Stimulated activated naive CD4-positive, alpha-beta T cell (primary cell): ENCODE measurements around the gene EDA.
"Not testable (repeated sequence)": the region's sequence is repeated elsewhere in the genome, so short reads cannot be mapped to it uniquely, and the experiment has no call there.

Source experiments
- DNase-seq, 6 experiments: peaks; one replicate each; lab custom pipeline; 2025; lab: John Stamatoyannopoulos, UW

EDA gene

GRCh38 chrX:69959712-69960111, 343.8 kb downstream of the EDA start:
- DNase-seq = no peak

GRCh38 chrX:69961365-69962072, 345.6 kb downstream of the EDA start:
- no peak for DNase-seq

DNA sequence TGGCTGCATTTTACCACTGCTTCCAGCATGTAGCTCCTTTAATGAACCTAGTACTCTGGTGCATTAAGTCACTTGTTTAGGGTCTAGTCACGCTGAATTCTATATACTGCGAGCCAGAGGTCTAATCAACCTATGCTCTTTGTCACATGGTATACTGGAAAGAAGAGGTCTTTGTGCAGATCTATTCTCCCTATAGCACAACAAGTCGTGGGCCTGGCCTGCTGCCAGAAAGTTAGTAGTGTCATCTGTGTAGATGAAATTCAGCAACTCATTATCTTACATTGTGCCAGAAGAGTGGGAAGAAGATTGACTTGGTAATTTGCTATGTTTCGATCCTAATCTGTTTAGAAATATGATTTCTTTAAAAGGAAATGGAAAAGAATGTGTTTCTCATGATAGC, 353.0 kb downstream of the EDA start:
- DNase-seq = no peak

DNA sequence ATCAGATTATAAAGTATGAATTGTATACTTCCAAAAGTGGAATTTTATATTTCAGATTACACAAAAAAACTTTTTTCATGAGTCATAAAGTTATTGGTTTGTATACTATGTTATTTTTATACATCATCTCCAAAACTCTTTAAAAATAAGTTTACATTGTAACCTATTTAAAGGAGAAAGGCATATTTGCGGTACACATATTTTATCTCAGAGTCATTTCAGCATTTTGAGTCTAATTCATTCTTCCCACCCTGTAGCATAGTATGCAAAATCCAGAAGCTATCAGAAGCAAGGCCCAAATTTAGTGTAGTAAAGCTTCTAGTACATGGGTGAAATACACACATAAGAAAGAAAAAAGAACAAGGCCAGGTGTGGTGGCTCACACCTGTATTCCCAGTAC, 353.5 kb downstream of the EDA start:
- DNase-seq = no peak

DNA sequence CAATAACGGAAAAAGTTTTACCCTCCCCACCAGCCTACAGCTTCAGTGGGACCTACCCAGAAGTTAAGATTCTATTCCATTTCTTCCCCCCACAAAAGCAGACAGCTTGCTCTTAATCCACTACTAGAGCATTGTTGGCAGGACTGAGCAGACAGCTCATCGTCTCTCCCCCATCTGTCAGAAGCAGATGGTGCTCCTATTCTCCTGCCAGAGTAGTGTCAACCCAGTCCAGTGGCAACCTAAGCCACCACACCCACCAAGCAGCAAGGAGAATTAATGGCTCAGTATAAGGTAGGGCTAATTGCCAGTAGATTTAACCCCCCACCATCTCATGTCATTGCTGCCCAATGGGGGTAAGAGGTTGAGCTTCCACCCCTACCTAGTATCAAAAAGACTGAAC, 371.8 kb downstream of the EDA start:
- no peak for DNase-seq

- no peak for DNase-seq
These were observed 373.1 kb downstream of the EDA start for GRCh38 chrX:69988955-69989394.

DNA sequence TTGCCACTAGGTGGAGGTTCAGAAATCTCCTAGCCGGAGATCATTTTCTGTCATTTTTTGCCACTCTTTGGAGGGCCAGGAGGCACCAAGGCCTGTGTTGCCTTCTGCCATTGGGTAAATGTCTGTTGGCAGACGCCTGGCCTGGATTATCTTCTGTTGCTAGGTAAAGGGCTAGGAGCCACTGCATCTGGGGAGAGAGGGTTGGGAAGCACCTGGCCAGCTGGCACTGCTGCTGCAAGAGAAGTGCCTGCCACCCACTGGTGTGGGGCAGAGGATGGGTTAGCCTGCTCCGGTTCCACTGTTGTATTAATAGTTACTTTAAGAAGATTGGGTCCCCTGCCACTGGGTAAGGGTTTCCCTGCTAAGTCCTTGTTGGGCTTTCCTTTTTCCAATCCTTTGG, 375.8 kb downstream of the EDA start:
- DNase-seq = no peak

GRCh38 chrX:69993494-69993893, 377.6 kb downstream of the EDA start:
- no peak for DNase-seq

- DNase-seq = no peak
These were observed 379.6 kb downstream of the EDA start for GRCh38 chrX:69995362-69996112.

- no peak for DNase-seq
These were observed 380.2 kb downstream of the EDA start for GRCh38 chrX:69996113-69996468.

DNA sequence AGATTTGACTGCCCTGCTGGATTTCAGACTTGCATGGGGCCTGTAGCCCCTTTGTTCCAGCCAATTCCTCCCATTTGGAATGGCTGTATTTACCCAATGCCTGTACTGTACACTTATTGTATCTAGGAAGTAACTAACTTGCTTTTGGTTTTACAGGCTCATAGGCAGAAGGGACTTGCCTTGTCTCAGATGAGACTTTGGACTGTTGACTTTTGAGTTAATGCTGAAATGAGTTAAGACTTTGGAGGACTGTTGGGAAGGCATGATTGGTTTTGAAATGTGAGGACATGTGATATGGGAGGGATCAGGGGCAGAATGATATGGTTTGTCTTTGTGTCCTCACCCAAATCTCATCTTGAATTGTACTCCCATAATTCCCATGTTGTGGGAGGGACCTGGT, 382.4 kb downstream of the EDA start:
- not testable (repeated sequence) for DNase-seq

DNA sequence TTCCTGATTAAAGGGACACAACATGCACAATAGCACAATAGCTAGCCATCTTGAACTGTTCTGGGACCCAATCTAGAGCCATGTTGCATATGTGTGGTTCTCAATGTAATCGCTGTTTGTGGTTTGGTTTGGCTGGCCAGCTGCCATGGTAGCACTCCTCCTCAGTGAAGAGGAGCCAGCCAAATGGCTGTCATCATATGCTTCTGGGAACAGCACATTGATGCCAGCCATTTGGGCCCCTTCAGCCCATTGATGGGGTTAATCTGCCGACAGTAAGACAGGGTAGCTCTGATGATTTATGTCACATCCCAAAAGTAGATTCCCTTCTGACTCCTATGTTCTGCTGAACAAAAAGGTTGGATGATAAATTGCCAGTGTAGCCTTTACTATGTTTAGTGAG, 385.4 kb downstream of the EDA start:
- DNase-seq = no peak

DNA sequence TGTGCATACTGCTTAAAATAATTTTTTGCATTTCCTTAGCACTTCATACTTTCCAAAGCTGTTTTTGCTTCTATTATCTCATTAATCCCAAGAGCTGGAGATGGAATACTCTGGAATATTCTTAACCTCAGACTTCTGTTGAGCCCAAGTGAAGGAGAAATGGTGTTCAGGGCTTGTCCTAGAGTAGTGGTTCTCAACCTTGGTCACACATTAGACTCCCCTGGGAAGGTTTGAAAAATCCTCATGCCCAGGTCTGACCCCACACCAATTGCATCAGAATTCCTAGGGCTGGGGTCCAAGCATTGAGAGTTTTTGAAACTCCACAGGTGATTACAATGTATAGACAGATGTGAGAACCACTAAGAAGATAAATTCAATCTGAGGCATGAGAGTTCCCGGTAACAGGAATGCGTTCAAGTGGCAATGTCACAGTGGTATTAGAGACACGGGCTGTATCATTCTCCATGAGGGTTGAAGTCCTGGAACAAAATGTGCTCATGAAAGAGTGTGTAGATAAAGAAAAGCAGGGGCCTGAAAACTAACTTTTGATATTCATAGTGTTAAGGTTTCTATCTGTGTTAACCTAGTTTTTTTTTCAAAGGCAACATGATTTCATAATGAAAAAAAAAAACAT, 385.9 kb downstream of the EDA start:
- DNase-seq = no peak

GRCh38 chrX:70007946-70008345, 392.0 kb downstream of the EDA start:
- DNase-seq = no peak

DNA sequence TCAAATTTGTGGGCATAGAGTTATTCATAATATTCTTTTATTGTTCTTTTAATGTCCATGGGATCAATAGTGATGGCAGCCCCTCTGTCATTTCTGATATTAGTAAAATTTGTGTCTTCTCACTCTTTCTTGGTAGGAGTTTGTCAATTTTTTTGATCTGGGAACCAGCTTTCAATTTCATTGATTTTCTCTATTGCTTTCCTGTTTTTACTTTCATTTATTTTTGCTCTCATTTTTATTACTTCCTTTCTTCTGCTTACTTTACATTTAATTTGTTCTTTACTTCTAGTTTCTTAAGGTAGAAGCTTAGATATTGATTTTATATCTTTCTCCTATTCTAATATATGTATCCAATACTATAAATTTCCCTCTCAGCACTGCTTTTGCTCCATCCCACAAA, 393.1 kb downstream of the EDA start:
- DNase-seq = no peak

DNA sequence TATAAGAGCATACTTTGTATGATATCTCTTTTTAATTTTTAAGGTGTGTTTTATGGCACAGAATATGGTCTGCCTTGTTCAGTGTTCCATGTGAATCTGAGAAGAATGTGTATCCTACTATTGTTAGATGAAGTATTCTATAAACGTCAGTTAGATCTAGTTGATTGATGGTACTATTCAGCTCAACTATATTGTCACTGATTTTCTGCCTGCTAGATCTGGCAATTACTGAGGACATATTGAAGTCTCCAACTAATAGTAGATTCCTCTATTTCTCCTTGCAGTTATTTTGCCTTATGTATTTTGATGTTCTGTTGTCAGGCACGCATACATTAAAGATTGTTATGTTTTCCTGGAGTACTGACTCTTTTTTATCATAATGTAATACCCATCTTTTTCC, 394.1 kb downstream of the EDA start:
- no peak for DNase-seq

DNA sequence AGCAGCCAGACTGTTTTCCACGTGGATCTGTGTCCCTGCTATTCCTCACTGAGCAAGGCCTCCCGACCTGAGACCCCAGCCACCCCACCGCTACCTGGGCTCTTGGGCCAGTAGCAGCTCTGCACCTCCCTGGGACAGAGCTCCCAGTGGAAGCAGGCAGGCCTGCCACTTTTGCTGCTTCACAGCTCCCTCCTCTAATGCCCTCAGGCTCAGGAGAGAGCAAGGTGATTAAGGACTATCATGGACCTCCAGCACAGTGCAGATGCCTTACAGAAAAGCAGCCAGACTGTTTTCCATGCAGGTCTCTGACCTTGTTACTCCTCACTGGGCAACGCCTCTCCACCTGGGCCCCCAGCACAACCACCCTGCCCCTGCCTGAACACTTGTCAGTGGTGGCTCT, 396.8 kb downstream of the EDA start:
- DNase-seq = no peak

- no peak for DNase-seq
These were observed 397.8 kb downstream of the EDA start for GRCh38 chrX:70013466-70014381.

GRCh38 chrX:70016513-70016912, 400.6 kb downstream of the EDA start:
- no peak for DNase-seq

DNA sequence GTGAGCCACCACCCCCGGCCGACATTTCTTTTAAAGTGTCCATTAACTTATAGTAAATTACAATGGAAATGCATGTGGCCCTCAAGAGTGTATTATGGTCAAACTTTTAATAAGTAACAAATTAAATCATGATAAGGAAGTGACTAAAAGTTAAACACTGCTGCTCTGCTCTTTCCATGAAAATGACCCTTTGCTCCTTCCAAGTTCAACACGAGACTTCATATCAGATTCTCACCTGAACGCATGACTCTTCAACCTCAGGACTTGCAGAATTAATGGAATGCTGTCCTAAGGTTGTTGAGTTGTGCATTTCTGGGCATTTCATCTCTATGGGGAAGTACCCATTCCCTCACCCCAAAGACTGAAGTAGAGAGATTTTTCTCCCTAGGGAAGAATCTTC, 406.7 kb downstream of the EDA start:
- DNase-seq = no peak

- no peak for DNase-seq
These were observed 409.6 kb downstream of the EDA start for GRCh38 chrX:70025464-70025863.
